Stimulated activated CD8-positive, alpha-beta memory T cell treated with anti-CD3 and anti-CD28 coated beads, Interleukin-2, amount 100 ng/mL, for 1 hour (primary cell): ENCODE data around the gene PRKCZ.

ENCODE experiments used
- DNase-seq, 2 donors: peaks; one replicate each; pipeline ENCODE4 v3.0.0-alpha.2; 2020; ENCODE audit warnings: low read depth in 2 of 2

Gene PRKCZ

GRCh38 chr1:2156866-2157265 lies 106.7 kb downstream of the PRKCZ start:
- no peak for DNase-seq

- no peak for DNase-seq
Measured at GRCh38 chr1:2157856-2158255, 107.6 kb downstream of the PRKCZ start.

- DNase-seq: no peak
Measured at GRCh38 chr1:2158272-2158671, 108.1 kb downstream of the PRKCZ start.

GRCh38 chr1:2159124-2159523 lies 108.9 kb downstream of the PRKCZ start:
- DNase-seq: no peak

- DNase-seq: no peak
Measured at GRCh38 chr1:2160451-2161300, 110.5 kb downstream of the PRKCZ start.

- no peak for DNase-seq
Measured at GRCh38 chr1:2163205-2163604, 113.0 kb downstream of the PRKCZ start.

GRCh38 chr1:2165646-2166045 lies 115.4 kb downstream of the PRKCZ start:
- DNase-seq: no peak

GRCh38 chr1:2166254-2166653 lies 116.0 kb downstream of the PRKCZ start:
- no peak for DNase-seq

- no peak for DNase-seq
Measured at GRCh38 chr1:2166695-2167094, 116.5 kb downstream of the PRKCZ start.

GRCh38 chr1:2168090-2168489 lies 117.9 kb downstream of the PRKCZ start:
- DNase-seq: no peak

- DNase-seq: no peak
Measured at GRCh38 chr1:2168535-2168934, 118.3 kb downstream of the PRKCZ start.

- no peak for DNase-seq
Measured at GRCh38 chr1:2169200-2169836, 119.1 kb downstream of the PRKCZ start.

- no peak for DNase-seq
Measured at GRCh38 chr1:2170211-2170610, 120.0 kb downstream of the PRKCZ start.

GRCh38 chr1:2172012-2172411 lies 121.8 kb downstream of the PRKCZ start:
- DNase-seq: no peak

GRCh38 chr1:2172551-2173146 lies 122.4 kb downstream of the PRKCZ start:
- DNase-seq: no peak

- DNase-seq: no peak
Measured at GRCh38 chr1:2173546-2174347, 123.5 kb downstream of the PRKCZ start.

- DNase-seq: no peak
Measured at GRCh38 chr1:2174348-2175054, 124.3 kb downstream of the PRKCZ start.

GRCh38 chr1:2175055-2175414 lies 124.8 kb downstream of the PRKCZ start:
- no peak for DNase-seq

GRCh38 chr1:2175681-2176454 lies 125.7 kb downstream of the PRKCZ start:
- no peak for DNase-seq

- DNase-seq: no peak
Measured at GRCh38 chr1:2176615-2177014, 126.4 kb downstream of the PRKCZ start.

GRCh38 chr1:2177541-2177940 lies 127.3 kb downstream of the PRKCZ start:
- no peak for DNase-seq
